ENCODE measurements around the gene RIMS4. TPM values are rescaled to one million over a fixed set of nuclear protein-coding genes. Genes with fewer than 3 reads are reported as not detected.

The RIMS4 gene
- total RNA-seq, 1 donor from 2014 or later, result 3.7 TPM

DNA sequence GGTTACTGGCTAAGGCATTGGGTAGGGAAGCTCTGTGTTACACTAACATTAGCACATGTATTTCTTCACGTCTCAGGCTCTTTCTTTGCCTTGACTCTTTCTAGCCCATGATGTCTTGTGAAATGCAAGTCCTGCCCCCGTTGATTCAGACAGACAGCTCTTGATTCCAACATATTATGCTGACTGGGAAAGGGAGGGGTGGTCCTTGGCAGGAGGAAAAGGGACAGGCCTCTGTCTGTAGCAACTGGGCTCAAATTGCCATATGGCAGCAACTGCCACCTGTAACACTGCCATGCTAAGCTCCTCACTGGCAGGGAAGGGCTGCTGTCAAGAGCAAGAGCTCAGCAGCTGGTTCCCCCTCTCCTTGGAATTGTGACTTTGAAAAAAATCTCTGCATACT is 70.4 kb downstream of the RIMS4 start:
- DNase-seq, result peak; percentile 84

DNA sequence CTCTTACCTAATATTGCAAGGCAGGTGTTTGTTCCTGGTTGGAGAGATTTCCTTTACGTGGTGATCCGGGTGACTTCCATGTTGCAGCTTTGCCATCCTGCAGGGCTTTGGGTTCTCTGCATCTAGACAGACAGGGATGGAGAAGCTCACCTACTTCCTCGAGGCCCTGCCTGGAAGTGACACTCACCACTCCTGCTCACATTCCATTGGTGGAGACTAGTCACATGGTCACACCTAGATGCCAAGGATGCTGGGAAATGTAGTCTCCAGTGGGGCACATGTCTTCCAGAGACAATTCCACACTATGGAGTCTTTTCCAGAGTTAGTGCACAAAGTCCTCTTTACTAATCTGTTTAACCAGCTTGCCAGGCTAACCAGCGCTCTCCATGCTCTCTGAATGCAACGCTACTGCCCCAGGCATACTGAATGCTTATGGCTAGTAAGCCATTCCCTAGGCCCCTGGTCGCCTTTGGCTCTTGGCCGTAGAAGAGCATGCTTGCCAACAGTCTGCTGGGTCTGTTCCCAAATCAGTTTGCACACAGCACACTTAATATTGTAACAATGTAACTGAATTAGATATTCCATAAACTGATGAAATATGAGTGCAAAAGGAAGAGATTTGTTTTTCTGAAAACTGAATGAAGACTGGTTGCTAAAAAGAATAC is 71.4 kb downstream of the RIMS4 start:
- peak; percentile 85 for DNase-seq

DNA sequence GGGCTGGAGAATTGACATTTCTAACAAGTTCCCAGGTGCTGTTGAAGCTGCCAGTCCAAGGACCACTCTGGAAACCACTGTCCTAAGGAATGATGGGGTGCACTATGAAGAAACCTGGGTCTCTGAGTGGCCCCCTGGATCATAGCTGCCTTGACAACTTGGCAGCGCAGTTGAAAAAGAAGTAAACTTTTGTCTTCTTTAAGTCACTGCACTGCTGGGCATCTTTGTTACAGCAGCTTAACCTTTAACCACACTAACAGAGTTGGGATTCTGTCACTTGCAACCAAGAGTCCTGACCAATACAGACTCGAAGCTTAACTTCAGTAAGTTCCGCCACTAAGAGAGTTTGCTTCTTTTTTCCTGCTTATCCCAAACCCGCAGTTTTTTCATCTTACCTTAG is 73.2 kb downstream of the RIMS4 start:
- DNase-seq, result no peak

- DNase-seq, result peak; percentile 74
These were observed 74.0 kb downstream of the RIMS4 start for GRCh38 chr20:44736170-44737021.

DNA sequence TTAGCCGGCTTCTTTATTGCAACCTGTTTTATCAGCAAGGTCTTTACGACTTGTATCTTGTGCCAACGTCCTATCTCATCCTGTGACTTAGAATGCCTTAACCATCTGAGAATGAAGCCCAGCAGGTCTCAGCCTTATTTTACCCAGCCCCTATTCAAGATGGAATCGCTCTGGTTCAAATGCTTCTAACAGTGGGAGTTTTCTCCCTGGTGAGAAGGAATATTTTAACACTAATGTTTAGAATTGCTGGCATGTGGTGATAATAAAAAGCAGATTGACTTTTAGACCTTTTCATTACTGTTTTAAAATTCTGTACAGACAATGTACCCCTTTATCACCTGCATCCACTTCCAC is 74.6 kb downstream of the RIMS4 start:
- DNase-seq, result no peak

GRCh38 chr20:44734938-44735337 is 75.4 kb downstream of the RIMS4 start:
- DNase-seq, result no peak

GRCh38 chr20:44733341-44734069 is 76.8 kb downstream of the RIMS4 start:
- peak; percentile 78 for DNase-seq

- no peak for DNase-seq
These were observed 78.0 kb downstream of the RIMS4 start for GRCh38 chr20:44732327-44732726.

DNA sequence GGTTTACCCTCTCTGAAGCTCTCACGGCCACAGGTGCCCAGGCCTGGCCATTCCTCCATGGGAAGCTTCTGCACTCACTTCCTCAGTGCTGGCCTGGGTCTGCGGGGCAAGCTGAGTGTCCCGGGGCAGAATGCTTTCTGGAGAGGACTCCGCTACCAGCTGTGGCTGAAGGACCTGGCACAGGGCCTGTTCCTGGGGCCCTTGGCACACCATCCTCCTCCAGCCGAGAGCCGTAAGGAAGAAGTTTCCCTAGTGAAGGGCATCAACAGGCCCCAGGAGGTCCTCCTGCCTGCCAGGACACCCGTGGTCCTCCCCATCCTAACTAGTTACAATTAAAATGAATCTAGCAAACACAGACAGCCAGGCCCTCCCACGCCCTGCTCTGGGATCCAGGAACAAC is 78.7 kb downstream of the RIMS4 start:
- peak; percentile 40 for DNase-seq

- DNase-seq, result peak; percentile 53
These were observed 79.9 kb downstream of the RIMS4 start for GRCh38 chr20:44730441-44730840.

GRCh38 chr20:44728801-44729443 is 81.4 kb downstream of the RIMS4 start:
- DNase-seq, result peak; percentile 83

GRCh38 chr20:44727651-44728050 is 82.7 kb downstream of the RIMS4 start:
- DNase-seq, result no peak

- no peak for DNase-seq
These were observed 83.3 kb downstream of the RIMS4 start for GRCh38 chr20:44727039-44727438.

GRCh38 chr20:44725837-44726236 is 84.5 kb downstream of the RIMS4 start:
- no peak for DNase-seq

GRCh38 chr20:44724423-44725091 is 85.8 kb downstream of the RIMS4 start:
- no peak for DNase-seq

DNA sequence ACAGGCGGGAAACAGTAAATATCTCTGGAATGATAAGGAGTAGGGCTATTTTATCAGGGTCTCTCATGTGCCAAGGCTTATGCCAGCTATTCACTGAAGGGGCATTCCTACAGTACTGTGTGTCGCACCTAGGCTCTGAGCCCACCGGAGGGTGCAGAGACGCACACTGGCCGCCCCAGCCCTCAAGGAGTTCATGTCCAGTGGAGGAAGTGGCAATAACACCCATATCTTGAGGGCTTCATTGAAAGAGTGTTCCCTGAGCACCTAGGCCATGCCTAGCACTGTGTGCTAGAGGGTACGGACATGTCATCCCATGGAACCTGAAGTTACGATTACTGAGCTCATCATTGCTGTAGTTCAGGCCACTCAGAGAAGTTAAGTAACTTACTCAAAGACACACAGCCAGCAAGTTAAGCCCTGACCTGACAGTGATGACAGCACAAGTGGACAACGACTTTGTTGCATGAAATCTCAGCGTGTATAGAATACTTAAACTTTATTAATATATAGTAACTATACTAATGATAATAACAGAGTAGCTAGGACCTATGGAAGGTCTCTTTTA is 86.5 kb downstream of the RIMS4 start:
- DNase-seq, result no peak

DNA sequence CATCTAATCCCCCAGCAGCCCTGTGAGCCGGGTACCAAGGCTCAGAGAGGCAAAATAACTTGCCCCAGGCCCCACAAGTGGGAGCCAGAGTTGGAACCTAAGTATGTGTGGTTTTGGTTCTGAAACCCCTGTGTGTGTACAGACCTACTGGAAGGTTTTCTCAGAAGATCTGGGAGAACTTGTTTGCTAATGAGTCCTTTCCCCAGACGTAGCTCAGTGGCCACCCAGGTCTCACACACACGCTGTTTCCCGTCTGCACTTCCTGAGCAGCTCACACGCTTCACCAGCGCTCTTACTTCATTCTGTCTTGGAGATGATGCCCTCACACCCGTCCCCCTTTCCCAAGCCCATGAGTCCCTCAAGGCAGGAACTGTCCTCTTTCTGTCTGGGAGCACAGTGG is 87.0 kb downstream of the RIMS4 start:
- no peak for DNase-seq

- DNase-seq, result no peak
These were observed 87.4 kb downstream of the RIMS4 start for GRCh38 chr20:44722990-44723389.

- DNase-seq, result no peak
These were observed 88.6 kb downstream of the RIMS4 start for GRCh38 chr20:44721785-44722054.

DNA sequence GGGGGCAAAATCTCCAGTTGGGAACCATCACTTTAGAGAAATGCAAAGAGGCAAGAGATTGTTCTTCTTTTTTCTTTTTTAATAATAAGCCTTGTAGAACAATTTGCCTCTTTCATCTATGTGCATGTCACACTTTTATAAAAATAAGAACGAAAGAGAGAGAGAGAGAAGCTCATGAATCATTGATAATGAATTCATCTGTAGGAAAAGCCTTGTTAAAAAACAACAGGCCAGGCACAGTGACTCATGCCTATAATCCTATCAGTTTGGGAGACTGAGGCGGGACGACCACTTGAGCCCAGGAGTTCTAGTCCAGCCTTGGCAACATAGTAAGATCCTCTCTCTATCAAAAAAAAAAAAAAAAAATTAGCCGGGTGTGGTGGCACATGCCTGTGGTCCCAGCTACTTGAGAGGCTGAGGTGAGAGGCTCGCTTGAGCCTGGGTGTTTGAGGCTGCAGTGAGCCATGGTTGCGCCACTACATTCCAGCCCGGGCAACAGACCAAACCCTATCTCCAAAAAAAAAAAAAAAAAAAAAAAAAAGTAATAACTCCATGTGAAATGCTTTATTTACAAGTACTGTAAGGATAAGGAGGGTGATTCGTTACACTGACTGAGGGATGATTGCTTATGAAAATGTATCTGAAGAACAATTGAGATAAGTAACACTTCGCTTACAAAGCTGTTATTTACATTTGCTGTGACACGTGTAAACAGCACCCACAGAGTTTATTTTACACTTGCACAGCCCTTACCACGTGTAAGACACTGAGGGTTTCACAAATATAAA is 89.2 kb downstream of the RIMS4 start:
- DNase-seq, result no peak

GRCh38 chr20:44720621-44720996 is 89.7 kb downstream of the RIMS4 start:
- DNase-seq, result peak; percentile 24
